Uterus (tissue), 4 donors: ENCODE measurements around the gene IGFBPL1. TPM values are rescaled to one million over a fixed set of nuclear protein-coding genes. Genes with fewer than 3 reads are reported as not detected.

ENCODE experiments used
- DNase-seq, 2 donors: peaks; one replicate each; pipeline ENCODE4 v3.0.0-alpha.2; 2019 to 2020
- H3K27ac ChIP-seq, 2 donors: fragments of 200-600 bp; sonication (generic); 1 replicate in 1 of 2; 2 replicates in 1 of 2; pipeline ENCODE4 v1.5.1; 2016 to 2018
- H3K27me3 ChIP-seq, 2 donors: fragments of 200-600 bp; sonication (generic); one replicate each; pipeline ENCODE4 v1.5.1; 2018 to 2019; ENCODE audit warnings: control low read depth in 1 of 2
- H3K36me3 ChIP-seq, 2 donors: fragments of 200-600 bp; sonication (generic); one replicate each; pipeline ENCODE4 v1.5.1; 2019; ENCODE audit warnings: control low read depth in 1 of 2
- H3K4me1 ChIP-seq, 2 donors: fragments of 200-600 bp; sonication (generic); one replicate each; pipeline ENCODE4 v1.5.1; 2018 to 2019; ENCODE audit warnings: control low read depth in 1 of 2
- H3K4me3 ChIP-seq, 2 donors: fragments of 200-600 bp; sonication (generic); 1 replicate in 1 of 2; 2 replicates in 1 of 2; pipeline ENCODE4 v1.5.1; 2018 to 2019; ENCODE audit warnings: mild to moderate bottlenecking in 1 of 2
- H3K9me3 ChIP-seq, 2 donors: fragments of 200-600 bp; sonication (generic); one replicate each; pipeline ENCODE4 v1.5.1; 2019; ENCODE audit warnings: control low read depth in 1 of 2
- POLR2A ChIP-seq, 2 donors: fragments of 450-650 bp; IDR thresholded peaks; one replicate each; pipeline ENCODE4 v1.6.1; 2016; ENCODE audit warnings: antibody characterized with exemption in 2 of 2, mild to moderate bottlenecking in 1 of 2, moderate library complexity in 1 of 2
- intact Hi-C: fragments of 100-400 bp; cut with DNase I; formaldehyde crosslinking; loops from one replicate; pipeline ENCODE4 v1.15.1; 2023; ENCODE audit warnings: low total_unique reads
- total RNA-seq, 4 donors: library from RNA; depleted of rRNA in 3 of 4; stranded (reverse); fragments of >200 nt in 3 of 4; gene quantifications; one replicate each; pipeline versions ENCODE4 v1.1.0 to v1.2.4, GENCODE V29; 2014 to 2023
- TF ChIP-seq, protein P1 (sequence below), 4 experiments: fragments of 200-600 bp in 2 of 4; fragments of 450-650 bp in 2 of 4; sonication (generic) in 2 of 4; IDR thresholded peaks; one replicate each; pipeline ENCODE4 v1.5.1; 2016 to 2019; ENCODE audit warnings: antibody characterized with exemption in 4 of 4, mild to moderate bottlenecking in 2 of 4, moderate library complexity in 1 of 4
- donor health status: DM: yes; HTN: yes; CAD: no.

Gene IGFBPL1
- total RNA-seq, 4 donors from 2014 or later = 0.55 to 1.3 TPM; not detected in 2

- intact Hi-C loops = no loop called here
- Histone ChIP-seq H3K36me3 (no peaks in the 10 kb centered on the region), H3K9me3 (no peaks in the 10 kb centered on the region), H3K27ac (no peak overlapping the region), H3K27me3 (no peaks in the 10 kb centered on the region), H3K4me1 (no peaks in the 10 kb centered on the region), H3K4me3 (no peak overlapping the region)
- no peak for TF ChIP-seq POLR2A (IDR thresholded peaks at IDR 0.05)
- TF ChIP-seq, protein P1, sequence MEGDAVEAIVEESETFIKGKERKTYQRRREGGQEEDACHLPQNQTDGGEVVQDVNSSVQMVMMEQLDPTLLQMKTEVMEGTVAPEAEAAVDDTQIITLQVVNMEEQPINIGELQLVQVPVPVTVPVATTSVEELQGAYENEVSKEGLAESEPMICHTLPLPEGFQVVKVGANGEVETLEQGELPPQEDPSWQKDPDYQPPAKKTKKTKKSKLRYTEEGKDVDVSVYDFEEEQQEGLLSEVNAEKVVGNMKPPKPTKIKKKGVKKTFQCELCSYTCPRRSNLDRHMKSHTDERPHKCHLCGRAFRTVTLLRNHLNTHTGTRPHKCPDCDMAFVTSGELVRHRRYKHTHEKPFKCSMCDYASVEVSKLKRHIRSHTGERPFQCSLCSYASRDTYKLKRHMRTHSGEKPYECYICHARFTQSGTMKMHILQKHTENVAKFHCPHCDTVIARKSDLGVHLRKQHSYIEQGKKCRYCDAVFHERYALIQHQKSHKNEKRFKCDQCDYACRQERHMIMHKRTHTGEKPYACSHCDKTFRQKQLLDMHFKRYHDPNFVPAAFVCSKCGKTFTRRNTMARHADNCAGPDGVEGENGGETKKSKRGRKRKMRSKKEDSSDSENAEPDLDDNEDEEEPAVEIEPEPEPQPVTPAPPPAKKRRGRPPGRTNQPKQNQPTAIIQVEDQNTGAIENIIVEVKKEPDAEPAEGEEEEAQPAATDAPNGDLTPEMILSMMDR (IDR thresholded peaks at IDR 0.05) = no peak
- no peak for DNase-seq
These were observed 7.8 kb downstream of the IGFBPL1 start for GRCh38 chr9:38416461-38416860.

GRCh38 chr9:38415856-38416255 lies 8.4 kb downstream of the IGFBPL1 start:
- Histone ChIP-seq H3K4me3 (no peak overlapping the region), H3K27ac (no peak overlapping the region), H3K27me3 (no peaks in the 10 kb centered on the region), H3K36me3 (no peaks in the 10 kb centered on the region), H3K4me1 (no peaks in the 10 kb centered on the region), H3K9me3 (no peaks in the 10 kb centered on the region)
- intact Hi-C loops = no loop called here
- TF ChIP-seq, protein P1 (IDR thresholded peaks at IDR 0.05) = no peak
- TF ChIP-seq POLR2A (IDR thresholded peaks at IDR 0.05) = no peak
- no peak for DNase-seq

- Histone ChIP-seq H3K27ac (no peak overlapping the region), H3K4me3 (no peak overlapping the region), H3K27me3 (no peaks in the 10 kb centered on the region), H3K36me3 (no peaks in the 10 kb centered on the region), H3K9me3 (no peaks in the 10 kb centered on the region), H3K4me1 (no peaks in the 10 kb centered on the region)
- no peak for TF ChIP-seq POLR2A (IDR thresholded peaks at IDR 0.05)
- TF ChIP-seq, protein P1 (IDR thresholded peaks at IDR 0.05) = no peak
- no peak for DNase-seq
- intact Hi-C loops = no loop called here
These were observed 10.1 kb downstream of the IGFBPL1 start for GRCh38 chr9:38414040-38414723.

- intact Hi-C loops = no loop called here
- Histone ChIP-seq H3K36me3 (no peaks in the 10 kb centered on the region), H3K27me3 (no peaks in the 10 kb centered on the region), H3K9me3 (no peaks in the 10 kb centered on the region), H3K4me3 (no peak overlapping the region), H3K4me1 (no peaks in the 10 kb centered on the region), H3K27ac (no peak overlapping the region)
- TF ChIP-seq POLR2A (IDR thresholded peaks at IDR 0.05) = no peak
- TF ChIP-seq, protein P1 (IDR thresholded peaks at IDR 0.05) = no peak
- DNase-seq = no peak
These were observed 11.0 kb downstream of the IGFBPL1 start for GRCh38 chr9:38413283-38413682.

DNA sequence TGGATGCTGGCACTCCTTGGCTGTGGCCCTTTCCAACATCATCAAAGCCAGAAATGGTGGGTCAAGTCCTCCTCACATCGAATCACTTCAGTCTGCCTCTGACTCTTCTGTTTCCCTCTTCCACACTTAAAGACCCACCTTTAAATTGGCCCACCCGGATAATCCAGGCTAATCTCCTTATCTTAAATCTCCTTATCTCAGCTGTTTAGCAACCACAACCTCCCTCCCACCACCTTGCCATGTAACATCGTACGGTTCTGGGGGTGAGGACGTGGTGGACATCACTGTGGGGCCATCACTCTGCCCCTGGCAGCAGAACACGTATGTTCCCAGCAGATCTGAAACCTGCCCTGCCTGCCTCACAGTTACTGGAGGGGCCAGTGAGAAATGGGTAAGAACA lies 11.5 kb downstream of the IGFBPL1 start:
- H3K36me3 ChIP-seq = no peaks in the 10 kb centered on the region
- no peak overlapping the region for H3K27ac ChIP-seq
- no peaks in the 10 kb centered on the region for H3K9me3 ChIP-seq
- no peaks in the 10 kb centered on the region for H3K27me3 ChIP-seq
- intact Hi-C loops = no loop called here
- TF ChIP-seq POLR2A (IDR thresholded peaks at IDR 0.05) = no peak
- TF ChIP-seq, protein P1 (IDR thresholded peaks at IDR 0.05) = no peak
- no peaks in the 10 kb centered on the region for H3K4me1 ChIP-seq
- DNase-seq = no peak
- no peak overlapping the region for H3K4me3 ChIP-seq
